GM19324 (cell line): ENCODE results near the gene UNC80.

Experiments used
- ATAC-seq: cut with Tn5 transposase; IDR thresholded peaks from one replicate; pipeline ENCODE4 v1.9.1; 2021; ENCODE audit warnings: mild to moderate bottlenecking, moderate library complexity; ENCODE audit not compliant: unreplicated experiment, low FRiP score

UNC80 gene

DNA sequence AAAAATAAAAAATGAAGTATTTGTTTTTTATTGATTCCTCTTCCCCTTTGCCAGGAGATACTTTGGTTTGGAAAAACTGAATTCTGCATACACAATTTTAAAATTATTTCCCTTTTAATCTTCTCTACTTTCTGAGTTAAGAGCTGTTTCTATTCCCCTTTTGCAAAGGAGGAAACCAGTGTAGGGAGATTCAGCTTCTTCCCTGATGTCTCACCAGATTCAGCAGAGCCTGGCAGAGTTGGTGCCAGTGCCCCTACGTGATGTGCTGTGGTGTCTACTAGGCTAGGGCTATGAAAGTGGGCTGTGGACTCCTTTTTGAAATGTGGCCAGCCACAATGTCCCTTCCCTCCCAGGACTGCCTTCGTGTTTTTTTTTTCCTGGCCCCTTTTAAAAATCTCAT lies 233.2 kb downstream of the UNC80 start:
- ATAC-seq = no peak

DNA sequence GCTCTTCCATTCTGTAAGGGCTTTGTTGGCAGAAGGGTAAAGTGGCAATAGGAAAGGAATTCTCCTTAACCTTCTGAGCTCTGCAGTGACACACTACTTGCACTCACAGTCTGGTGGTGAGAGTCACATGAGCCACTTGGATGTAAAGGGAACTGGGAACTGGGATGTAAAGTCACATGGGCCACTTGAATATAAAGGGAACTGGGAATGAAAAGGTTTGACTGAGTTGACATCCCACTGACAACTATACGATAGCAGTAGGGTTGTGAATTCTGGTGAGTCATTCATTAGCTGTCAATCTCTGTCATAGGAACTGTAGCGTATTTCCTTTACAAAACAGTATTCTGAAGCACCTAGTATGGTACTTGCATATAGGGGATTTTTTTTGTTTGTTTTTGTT lies 236.3 kb downstream of the UNC80 start:
- ATAC-seq = no peak

DNA sequence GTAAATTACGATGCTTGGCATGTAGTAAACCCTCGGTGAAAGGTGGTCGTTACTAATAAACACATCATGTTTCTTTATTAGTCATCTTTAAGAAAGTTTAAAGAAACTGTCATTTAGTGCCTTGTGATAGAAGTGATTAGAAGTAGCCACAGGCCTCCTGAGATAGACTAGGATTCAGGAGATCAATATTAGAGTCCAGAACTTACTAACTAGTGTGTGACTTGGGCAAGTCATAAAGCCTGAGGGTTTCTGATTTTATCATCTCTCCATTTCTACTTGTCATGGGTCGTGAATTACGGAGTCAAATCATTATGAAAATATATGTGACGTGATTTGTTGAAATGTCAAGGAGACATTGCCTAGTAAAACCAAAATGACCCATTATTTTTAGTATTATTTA lies 237.5 kb downstream of the UNC80 start:
- ATAC-seq = no peak

DNA sequence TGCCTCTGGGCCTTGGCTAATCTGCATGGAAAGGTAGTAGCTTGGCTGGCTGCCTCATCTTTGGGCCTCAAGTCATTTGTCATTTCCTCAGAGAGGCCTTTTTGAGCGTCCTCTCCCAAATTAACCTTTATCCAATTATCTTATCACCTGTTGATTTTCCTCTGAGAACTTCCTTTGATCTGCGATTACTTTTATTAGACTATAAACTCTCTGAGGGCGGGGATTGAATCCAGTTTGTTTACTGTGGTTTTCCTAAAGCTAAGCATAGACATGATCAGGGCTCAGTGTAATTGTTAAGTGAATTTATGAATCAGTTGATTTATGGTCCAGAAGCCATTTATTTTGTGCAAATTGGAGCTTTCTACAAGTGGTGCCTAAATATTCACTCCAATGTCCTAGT lies 238.3 kb downstream of the UNC80 start:
- ATAC-seq = no peak

DNA sequence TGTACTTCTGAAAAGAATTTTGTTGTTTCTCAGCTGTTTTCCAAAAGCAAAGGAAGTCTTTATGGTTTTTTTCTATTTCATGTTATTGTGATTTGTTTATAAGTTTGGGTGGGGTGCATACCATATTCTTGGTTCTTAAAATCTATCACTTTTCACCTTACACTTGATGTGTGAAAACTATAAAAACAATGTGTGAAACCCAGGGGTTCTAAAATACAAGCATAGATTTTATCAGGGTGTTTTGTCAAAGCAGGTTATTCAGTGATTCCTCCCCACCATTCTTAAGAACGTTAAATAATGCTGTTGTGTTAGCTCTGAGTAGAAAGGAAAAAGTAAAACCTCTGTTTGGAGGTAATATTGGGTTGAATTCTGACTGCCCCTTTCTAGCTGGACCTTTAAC lies 248.5 kb downstream of the UNC80 start:
- no peak for ATAC-seq

DNA sequence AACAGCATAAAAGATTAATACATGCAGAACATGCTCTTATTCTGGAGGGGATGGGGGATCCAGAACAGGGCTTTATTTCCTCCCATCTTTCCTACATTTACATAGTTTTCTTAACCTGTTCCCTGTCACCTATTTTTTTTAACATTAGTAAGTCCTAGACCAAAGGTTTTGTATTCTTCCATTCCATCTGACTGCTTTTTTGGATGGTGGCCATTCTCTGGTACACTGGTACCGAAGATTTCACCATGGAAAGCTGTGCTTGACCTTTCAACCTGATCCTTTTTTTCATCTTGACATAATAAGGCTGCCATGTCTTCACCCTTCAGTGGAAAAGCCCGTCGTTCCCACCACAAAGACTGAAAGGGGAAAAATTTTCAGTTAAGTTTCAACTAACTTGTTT lies 251.2 kb downstream of the UNC80 start:
- no peak for ATAC-seq

DNA sequence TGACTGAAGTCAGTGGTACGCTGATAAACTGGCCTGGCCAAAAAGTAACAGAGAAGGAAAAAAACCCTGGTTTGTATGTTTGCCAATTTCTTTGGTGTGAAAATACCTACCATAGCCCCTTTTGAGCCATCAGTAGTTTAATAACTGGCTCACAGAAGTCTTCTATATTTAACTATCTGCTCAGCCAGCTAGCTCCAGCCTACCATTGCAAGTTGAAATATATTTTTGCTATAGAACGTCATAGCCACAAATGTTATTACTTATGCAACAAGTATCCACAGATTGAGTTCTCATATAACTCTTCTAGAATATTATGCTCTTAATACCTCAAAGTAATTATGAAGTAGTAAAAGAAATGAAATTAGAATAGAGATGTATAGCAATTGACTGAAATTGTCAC lies 256.0 kb downstream of the UNC80 start:
- ATAC-seq = no peak

DNA sequence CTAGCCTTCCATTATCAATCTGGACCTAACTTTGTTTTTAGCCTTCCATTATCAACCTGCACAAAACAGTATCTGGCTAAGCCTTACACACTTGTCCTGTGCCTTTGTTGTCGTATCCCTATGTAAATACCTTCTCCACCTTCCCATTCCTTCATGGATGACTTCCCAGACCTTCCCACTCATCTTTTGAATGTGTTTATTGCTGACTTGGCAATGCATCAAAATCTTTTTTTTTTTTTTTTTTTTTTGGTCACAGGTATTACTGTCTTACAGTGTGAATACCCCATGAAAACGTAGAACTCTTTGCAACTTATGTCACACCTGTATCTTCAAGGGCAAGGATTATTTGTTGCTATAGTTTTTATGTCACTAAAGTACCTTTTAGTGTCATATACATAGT lies 256.5 kb downstream of the UNC80 start:
- ATAC-seq = no peak

DNA sequence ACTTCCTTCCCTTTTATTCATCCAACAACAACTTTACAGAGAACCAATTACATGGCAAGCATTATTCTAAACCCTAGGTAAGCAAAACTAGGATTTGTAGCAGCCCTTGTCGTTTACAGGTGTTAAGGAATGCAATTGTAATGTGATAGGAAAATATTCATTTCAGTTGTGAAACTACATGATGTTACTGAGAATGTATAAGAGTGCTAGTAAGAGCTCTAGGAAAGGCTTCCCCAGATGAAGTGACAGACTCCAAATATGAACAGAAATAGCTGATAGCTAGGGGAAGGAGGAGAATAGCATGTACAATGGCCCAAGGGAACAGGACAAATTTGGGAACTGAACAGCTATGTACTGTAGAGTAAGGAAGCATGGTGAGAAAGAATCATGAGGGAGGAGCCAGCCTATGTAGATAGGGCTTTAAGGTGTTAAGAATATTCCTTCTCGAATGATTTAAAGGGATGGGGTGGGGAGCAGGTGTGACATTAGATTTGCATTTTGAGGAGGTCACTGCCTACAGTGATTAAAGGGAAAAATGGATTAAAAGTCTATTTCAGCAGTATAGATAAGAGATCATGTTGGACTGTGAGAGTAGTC lies 262.6 kb downstream of the UNC80 start:
- no peak for ATAC-seq

DNA sequence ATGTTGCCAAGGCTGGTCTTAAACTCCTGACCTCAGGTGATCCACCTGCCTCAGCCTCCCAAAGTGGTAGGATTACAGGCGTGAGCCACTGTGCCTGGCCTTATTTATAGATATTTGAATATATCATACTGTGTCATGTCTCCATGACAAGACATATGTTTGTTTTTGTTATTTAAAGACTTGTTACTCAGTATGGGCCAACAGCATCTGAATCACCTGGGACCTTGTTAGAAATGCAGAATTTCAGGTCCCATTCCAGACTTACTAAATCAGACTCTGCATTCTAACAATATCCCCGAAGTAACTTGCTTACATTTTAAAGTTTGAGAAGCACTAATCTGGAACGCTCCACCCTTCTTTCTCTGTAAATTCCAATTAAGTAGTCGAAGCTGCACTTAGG lies 264.0 kb downstream of the UNC80 start:
- ATAC-seq = no peak

DNA sequence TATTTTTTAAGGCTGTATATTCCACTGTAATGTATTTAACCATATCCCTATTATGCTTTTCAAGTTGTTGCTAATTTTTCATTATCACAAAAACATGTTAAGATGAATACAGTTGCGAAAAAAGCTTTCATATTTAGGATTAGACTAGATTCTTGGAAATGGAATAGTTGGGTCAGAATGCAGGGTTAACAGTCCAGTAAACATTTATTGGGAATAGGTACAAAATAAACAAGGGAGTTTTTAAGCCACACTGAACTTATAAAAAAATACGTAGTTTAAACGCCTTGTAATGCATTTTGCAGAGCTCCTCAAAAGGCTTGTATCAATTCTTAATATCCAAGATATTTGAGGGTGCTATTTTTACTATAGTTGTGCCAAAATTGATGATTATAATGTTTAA lies 266.4 kb downstream of the UNC80 start:
- no peak for ATAC-seq

DNA sequence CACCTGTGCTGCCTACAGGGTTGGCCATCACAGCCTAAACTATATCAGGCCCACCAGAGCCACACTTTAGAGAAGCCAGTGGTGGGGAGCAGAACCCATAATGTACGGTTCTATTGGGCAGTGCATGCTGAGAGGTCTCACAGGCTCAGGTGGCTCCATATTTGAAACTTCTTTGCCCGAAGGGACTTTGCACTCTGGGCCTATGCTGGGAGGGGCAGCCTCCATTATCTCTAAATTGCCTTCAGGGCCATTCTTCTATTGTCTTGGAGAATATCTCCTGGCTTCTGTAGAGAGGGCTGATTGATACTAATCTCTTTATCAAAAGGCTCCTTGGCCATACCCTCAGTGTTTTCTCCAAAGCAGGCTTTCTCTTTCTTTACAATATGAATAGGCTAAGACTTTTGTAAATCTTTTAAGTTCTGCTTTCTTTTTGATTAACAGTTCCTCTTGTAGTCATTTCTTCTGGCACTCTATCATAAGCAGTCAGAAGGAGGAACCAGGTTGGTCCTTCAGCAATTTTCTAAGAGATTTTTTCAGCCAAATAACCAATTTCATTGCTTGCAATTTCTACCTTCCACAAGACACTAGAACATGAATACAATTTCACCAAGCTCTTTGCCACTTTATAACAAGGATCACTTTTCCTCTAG lies 275.3 kb downstream of the UNC80 start:
- ATAC-seq = no peak
